ENCODE measurements around the gene ZDHHC21.

- TF ChIP-seq CTCF (conservative IDR thresholded peaks at IDR 0.05) = no peak
- no peak for TF ChIP-seq ZFX (IDR thresholded peaks at IDR 0.05)
These were observed 95.9 kb downstream of the ZDHHC21 start for GRCh38 chr9:14597171-14597799.

Measured in C4-2B (cell line).